Mesodermal cell (in vitro differentiated cells): ENCODE results near the gene BLVRB. TPM values are rescaled to one million over a fixed set of nuclear protein-coding genes. Genes with fewer than 3 reads are reported as not detected.

Experiments
- H3K27ac ChIP-seq: 2 replicates; pipeline ENCODE4 v1.7.0; 2013; ENCODE audit warnings: mild to moderate bottlenecking, low read depth, low read length, moderate library complexity; ENCODE audit not compliant: severe bottlenecking
- H3K36me3 ChIP-seq: 2 replicates; pipeline ENCODE4 v1.7.1; 2013; ENCODE audit warnings: mild to moderate bottlenecking, low read length, moderate library complexity; ENCODE audit not compliant: control insufficient read depth, insufficient read depth
- H3K4me1 ChIP-seq: one replicate; pipeline ENCODE4 v1.7.1; 2013; ENCODE audit warnings: mild to moderate bottlenecking, low read length; ENCODE audit not compliant: insufficient read depth, control insufficient read depth, poor library complexity, severe bottlenecking
- H3K4me3 ChIP-seq: 2 replicates; pipeline ENCODE4 v1.7.0; 2013; ENCODE audit warnings: low read length, control low read depth, mild to moderate bottlenecking; ENCODE audit not compliant: insufficient read depth, poor library complexity, severe bottlenecking; ENCODE audit errors: extremely low read depth
- H3K9me3 ChIP-seq: 2 replicates; pipeline ENCODE4 v1.7.1; 2013; ENCODE audit warnings: mild to moderate bottlenecking, low read length, moderate library complexity; ENCODE audit not compliant: control insufficient read depth
- WGBS, 2 experiments: methylation state at CpG; one replicate each; pipeline ENCODE4 v1.1.5; 2013; ENCODE audit warnings: missing lambda C conversion rate in 2 of 2; ENCODE audit not compliant: insufficient coverage in 2 of 2; 5-methylcytosine and 5-hydroxymethylcytosine counted together
- polyA plus RNA-seq, 2 experiments: library from polyadenylated mRNA; stranded (reverse); fragments of 50-300 nt; gene quantifications; one replicate each; pipeline ENCODE4 v1.2.3, GENCODE V29; 2013

Gene BLVRB
- 27.1 TPM for polyA plus RNA-seq (2013, experiment 1 of 2)
- polyA plus RNA-seq (2013, experiment 2 of 2) = 24.0 TPM

- Histone ChIP-seq H3K9me3 (no peaks in the 10 kb centered on the region), H3K4me3 (peak within 1 kb of the TSS; percentile 53), H3K4me1 (no peaks in the 10 kb centered on the region), H3K27ac (peak within 1 kb of the TSS; percentile 30), H3K36me3 (no peaks in the 10 kb centered on the region)
- 1 to 2% methylated on average over 29 to 54 of the region's 54 CpGs for WGBS, 2 experiments
Observed at GRCh38 chr19:40465557-40466218, at the start of gene BLVRB. BLVRB (minus strand) TSS chr19:40465745; CDS start chr19:40465688, 57 bp downstream.

GRCh38 chr19:40513741-40514315, 48.3 kb upstream of the BLVRB start:
- H3K36me3 ChIP-seq = no peaks in the 10 kb centered on the region
- no peaks in the 10 kb centered on the region for H3K4me1 ChIP-seq
- no peak overlapping the region for H3K27ac ChIP-seq
- no peaks in the 10 kb centered on the region for H3K9me3 ChIP-seq
- no peak overlapping the region for H3K4me3 ChIP-seq
- 52 to 61% methylated on average over 3 to 4 of the region's 4 CpGs for WGBS, 2 experiments

GRCh38 chr19:40513345-40513678, 47.8 kb upstream of the BLVRB start:
- Histone ChIP-seq H3K4me3 (no peak overlapping the region), H3K4me1 (no peaks in the 10 kb centered on the region), H3K9me3 (no peaks in the 10 kb centered on the region), H3K36me3 (no peaks in the 10 kb centered on the region), H3K27ac (no peak overlapping the region)
- WGBS, 2 experiments = 82% methylated on average over 27 of the region's 27 CpGs

- no peak overlapping the region for H3K4me3 ChIP-seq
- no peaks in the 10 kb centered on the region for H3K4me1 ChIP-seq
- no peaks in the 10 kb centered on the region for H3K9me3 ChIP-seq
- H3K36me3 ChIP-seq = no peaks in the 10 kb centered on the region
- WGBS, 2 experiments = 6 to 10% methylated on average over 86 to 102 of the region's 105 CpGs
- H3K27ac ChIP-seq = no peak overlapping the region
Observed at GRCh38 chr19:40512473-40513344, 47.2 kb upstream of the BLVRB start.

GRCh38 chr19:40512110-40512472, 46.5 kb upstream of the BLVRB start:
- no peaks in the 10 kb centered on the region for H3K4me1 ChIP-seq
- H3K9me3 ChIP-seq = no peaks in the 10 kb centered on the region
- 31 to 40% methylated on average over 1 of the region's 1 CpG for WGBS, 2 experiments
- H3K4me3 ChIP-seq = no peak overlapping the region
- H3K36me3 ChIP-seq = no peaks in the 10 kb centered on the region
- H3K27ac ChIP-seq = no peak overlapping the region

- H3K27ac ChIP-seq = no peak overlapping the region
- H3K9me3 ChIP-seq = no peaks in the 10 kb centered on the region
- no peak overlapping the region for H3K4me3 ChIP-seq
- H3K36me3 ChIP-seq = no peaks in the 10 kb centered on the region
- H3K4me1 ChIP-seq = no peaks in the 10 kb centered on the region
- WGBS, 2 experiments = 89 to 91% methylated on average over 4 to 5 of the region's 6 CpGs
Observed at GRCh38 chr19:40511487-40511886, 45.9 kb upstream of the BLVRB start.

GRCh38 chr19:40510526-40511115, 45.1 kb upstream of the BLVRB start:
- H3K9me3 ChIP-seq = no peaks in the 10 kb centered on the region
- H3K36me3 ChIP-seq = no peaks in the 10 kb centered on the region
- H3K4me3 ChIP-seq = no peak overlapping the region
- H3K27ac ChIP-seq = no peak overlapping the region
- WGBS, 2 experiments = 85 to 100% methylated on average over 4 to 6 of the region's 7 CpGs
- H3K4me1 ChIP-seq = no peaks in the 10 kb centered on the region

- no peaks in the 10 kb centered on the region for H3K9me3 ChIP-seq
- no peaks in the 10 kb centered on the region for H3K36me3 ChIP-seq
- H3K27ac ChIP-seq = no peak overlapping the region
- WGBS, 2 experiments = 88 to 100% methylated on average over 3 to 4 of the region's 8 CpGs
- no peaks in the 10 kb centered on the region for H3K4me1 ChIP-seq
- H3K4me3 ChIP-seq = no peak overlapping the region
Observed at GRCh38 chr19:40508739-40509260, 43.3 kb upstream of the BLVRB start.

GRCh38 chr19:40507892-40508291, 42.3 kb upstream of the BLVRB start:
- H3K9me3 ChIP-seq = no peaks in the 10 kb centered on the region
- H3K27ac ChIP-seq = no peak overlapping the region
- no peak overlapping the region for H3K4me3 ChIP-seq
- WGBS, 2 experiments = 43 to 75% methylated on average over 1 to 2 of the region's 2 CpGs
- H3K36me3 ChIP-seq = no peaks in the 10 kb centered on the region
- no peaks in the 10 kb centered on the region for H3K4me1 ChIP-seq

GRCh38 chr19:40506099-40506498, 40.6 kb upstream of the BLVRB start:
- H3K4me3 ChIP-seq = no peak overlapping the region
- 61 to 70% methylated on average over 2 to 9 of the region's 9 CpGs for WGBS, 2 experiments
- H3K27ac ChIP-seq = no peak overlapping the region
- no peaks in the 10 kb centered on the region for H3K9me3 ChIP-seq
- H3K4me1 ChIP-seq = no peaks in the 10 kb centered on the region
- no peaks in the 10 kb centered on the region for H3K36me3 ChIP-seq
